ENCODE measurements around the gene SLC26A6. TPM values are rescaled to one million over a fixed set of nuclear protein-coding genes. Genes with fewer than 3 reads are reported as not detected.

The SLC26A6 gene
- total and polyA plus RNA-seq, 2 donors from 2014 or later, result 15.4 to 20.6 TPM

- DNase-seq (no peak), FAIRE-seq (no peak)
- intact Hi-C loops (cut with DNase I), result no loop called here
- H3K27ac ChIP-seq (ENCODE audit: low read depth in 2 of 2, low read length in 2 of 2), result no peak overlapping the region
- no peaks in the 10 kb centered on the region for H3K4me1 ChIP-seq (ENCODE audit: control insufficient read depth in 2 of 3, insufficient read depth in 2 of 3, low read depth in 1 of 3, low read length in 3 of 3)
- H3K27me3 ChIP-seq (ENCODE audit: control insufficient read depth, insufficient read depth, low read length), result no peaks in the 10 kb centered on the region
- no peak overlapping the region for H3K4me3 ChIP-seq (ENCODE audit: low read length in 3 of 3)
- H3K36me3 ChIP-seq (ENCODE audit: control insufficient read depth in 2 of 3, insufficient read depth in 3 of 3, low read length in 3 of 3), result peaks cover 0 to 2% (median 0%) of the 10 kb centered on the region in 3 donors
- H3K9ac ChIP-seq (ENCODE audit: low read length in 3 of 3), result no peak overlapping the region
- no peak for TF ChIP-seq CTCF (IDR thresholded peaks at IDR 0.05; ENCODE audit: borderline replicate concordance, extremely low read depth, insufficient read depth)
- H3K9me3 ChIP-seq (ENCODE audit: control insufficient read depth in 2 of 3, insufficient read depth in 1 of 3, low read length in 3 of 3), result no peaks in the 10 kb centered on the region
Observed at GRCh38 chr3:48581621-48582481, 53.4 kb downstream of the SLC26A6 start.

GRCh38 chr3:48576647-48577046 lies 58.6 kb downstream of the SLC26A6 start:
- no peak overlapping the region for H3K27ac ChIP-seq (ENCODE audit: low read depth in 2 of 2, low read length in 2 of 2)
- no peaks in the 10 kb centered on the region for H3K27me3 ChIP-seq (ENCODE audit: control insufficient read depth, insufficient read depth, low read length)
- FAIRE-seq (no peak), DNase-seq (no peak)
- no peaks in the 10 kb centered on the region for H3K4me1 ChIP-seq (ENCODE audit: control insufficient read depth in 2 of 3, insufficient read depth in 2 of 3, low read depth in 1 of 3, low read length in 3 of 3)
- TF ChIP-seq CTCF (IDR thresholded peaks at IDR 0.05; ENCODE audit: borderline replicate concordance, extremely low read depth, insufficient read depth), result no peak
- no peak overlapping the region for H3K9ac ChIP-seq (ENCODE audit: low read length in 3 of 3)
- intact Hi-C loops (cut with DNase I), result no loop called here
- no peaks in the 10 kb centered on the region for H3K9me3 ChIP-seq (ENCODE audit: control insufficient read depth in 2 of 3, insufficient read depth in 1 of 3, low read length in 3 of 3)
- no peak overlapping the region for H3K4me3 ChIP-seq (ENCODE audit: low read length in 3 of 3)
- peaks cover 0 to 2% (median 0%) of the 10 kb centered on the region in 3 donors for H3K36me3 ChIP-seq (ENCODE audit: control insufficient read depth in 2 of 3, insufficient read depth in 3 of 3, low read length in 3 of 3)

Small RNA genes within 50 kb of the gene (microRNA-seq; reads per million reads assigned to microRNA genes)
- gene MIR4793 (not detected), gene MIR711 (not detected)

Other genes with a start within 250 kb of the SLC26A6 start
- 224 TPM for gene PLXNB1, start 205.4 kb downstream of the SLC26A6 start, total RNA-seq
- 101 TPM for gene PLXNB1, start 205.4 kb downstream of the SLC26A6 start, polyA plus RNA-seq (ENCODE audit: insufficient read depth, low read depth, low replicate concordance)
- gene CCDC51, start 195.3 kb downstream of the SLC26A6 start, total RNA-seq, result 13.8 TPM
- gene CCDC51, start 195.3 kb downstream of the SLC26A6 start, polyA plus RNA-seq (ENCODE audit: insufficient read depth, low read depth, low replicate concordance), result 32.8 TPM
- gene TMA7, start 195.2 kb downstream of the SLC26A6 start, total RNA-seq, result 195 TPM
- 631 TPM for gene TMA7, start 195.2 kb downstream of the SLC26A6 start, polyA plus RNA-seq (ENCODE audit: insufficient read depth, low read depth, low replicate concordance)
- gene ATRIP, start 188.7 kb downstream of the SLC26A6 start, total RNA-seq, result 6.7 TPM
- 5.4 TPM for gene ATRIP, start 188.7 kb downstream of the SLC26A6 start, polyA plus RNA-seq (ENCODE audit: insufficient read depth, low read depth, low replicate concordance)
- 214 TPM for gene SHISA5, start 131.3 kb downstream of the SLC26A6 start, total RNA-seq
- 157 TPM for gene SHISA5, start 131.3 kb downstream of the SLC26A6 start, polyA plus RNA-seq (ENCODE audit: insufficient read depth, low read depth, low replicate concordance)
- 4.6 TPM for gene PFKFB4, start 78.7 kb downstream of the SLC26A6 start, total RNA-seq
- gene PFKFB4, start 78.7 kb downstream of the SLC26A6 start, polyA plus RNA-seq (ENCODE audit: insufficient read depth, low read depth, low replicate concordance), result 2.1 TPM
- gene UCN2, start 71.7 kb downstream of the SLC26A6 start, total RNA-seq, result not detected
- not detected for gene UCN2, start 71.7 kb downstream of the SLC26A6 start, polyA plus RNA-seq (ENCODE audit: insufficient read depth, low read depth, low replicate concordance)
- gene COL7A1, start 40.1 kb downstream of the SLC26A6 start, total RNA-seq, result 13.1 TPM
- gene COL7A1, start 40.1 kb downstream of the SLC26A6 start, polyA plus RNA-seq (ENCODE audit: insufficient read depth, low read depth, low replicate concordance), result 14.4 TPM
- 207 TPM for gene UQCRC1, start 25.8 kb downstream of the SLC26A6 start, total RNA-seq
- gene UQCRC1, start 25.8 kb downstream of the SLC26A6 start, polyA plus RNA-seq (ENCODE audit: insufficient read depth, low read depth, low replicate concordance), result 584 TPM
- not detected for gene TMEM89, start 13.7 kb downstream of the SLC26A6 start, total RNA-seq
- gene TMEM89, start 13.7 kb downstream of the SLC26A6 start, polyA plus RNA-seq (ENCODE audit: insufficient read depth, low read depth, low replicate concordance), result not detected
- 2.0 TPM for gene CELSR3, start 27.4 kb upstream of the SLC26A6 start, total RNA-seq
- 0.17 TPM for gene CELSR3, start 27.4 kb upstream of the SLC26A6 start, polyA plus RNA-seq (ENCODE audit: insufficient read depth, low read depth, low replicate concordance)
- gene NCKIPSD, start 50.5 kb upstream of the SLC26A6 start, total RNA-seq, result 31.2 TPM
- 24.0 TPM for gene NCKIPSD, start 50.5 kb upstream of the SLC26A6 start, polyA plus RNA-seq (ENCODE audit: insufficient read depth, low read depth, low replicate concordance)
- gene IP6K2, start 81.8 kb upstream of the SLC26A6 start, total RNA-seq, result 69.4 TPM
- 112 TPM for gene IP6K2, start 81.8 kb upstream of the SLC26A6 start, polyA plus RNA-seq (ENCODE audit: insufficient read depth, low read depth, low replicate concordance)
- 49.9 TPM for gene PRKAR2A, start 212.4 kb upstream of the SLC26A6 start, total RNA-seq
- 10.4 TPM for gene PRKAR2A, start 212.4 kb upstream of the SLC26A6 start, polyA plus RNA-seq (ENCODE audit: insufficient read depth, low read depth, low replicate concordance)

All from kidney (tissue), 14 donors.